Kidney (tissue), 14 donors: Measurements from ENCODE around the gene IGF2BP1. TPM values are rescaled to one million over a fixed set of nuclear protein-coding genes. Genes with fewer than 3 reads are reported as not detected.

Experiments
- DNase-seq, 5 donors: peaks; one replicate each; pipeline ENCODE4 v3.0.0-alpha.2; 2013 to 2020
- FAIRE-seq: peaks from 2 replicates; lab custom pipeline; 2012; peaks lifted over from hg19 to GRCh38; lab: Jason Lieb, UNC
- H3K27ac ChIP-seq, 2 donors: one replicate each; pipeline ENCODE4 v1.7.0; 2013; ENCODE audit warnings: low read depth in 2 of 2, low read length in 2 of 2, inconsistent platforms in 1 of 2
- H3K27me3 ChIP-seq: one replicate; pipeline ENCODE4 v1.7.1; 2013; ENCODE audit warnings: low read length, inconsistent platforms; ENCODE audit not compliant: control insufficient read depth, insufficient read depth
- H3K36me3 ChIP-seq, 3 donors: one replicate each; pipeline versions ENCODE4 v1.7.0 to v1.7.1; 2013; ENCODE audit warnings: low read length in 3 of 3, control low read depth in 1 of 3, inconsistent platforms in 1 of 3; ENCODE audit not compliant: insufficient read depth in 3 of 3, control insufficient read depth in 2 of 3
- H3K4me1 ChIP-seq, 3 donors: one replicate each; pipeline versions ENCODE4 v1.7.0 to v1.7.1; 2013; ENCODE audit warnings: low read length in 3 of 3, inconsistent platforms in 1 of 3, low read depth in 1 of 3; ENCODE audit not compliant: control insufficient read depth in 2 of 3, insufficient read depth in 2 of 3
- H3K4me3 ChIP-seq, 3 donors: one replicate each; pipeline versions ENCODE4 v1.7.0 to v1.8.1; 2013; ENCODE audit warnings: low read length in 3 of 3, control low read depth in 1 of 3, inconsistent platforms in 1 of 3
- H3K9ac ChIP-seq, 3 donors: one replicate each; pipeline versions ENCODE4 v1.7.0 to v1.7.1; 2013; ENCODE audit warnings: low read length in 3 of 3, control low read depth in 1 of 3, inconsistent platforms in 1 of 3
- H3K9me3 ChIP-seq, 3 donors: one replicate each; pipeline versions ENCODE4 v1.7.0 to v1.7.1; 2013; ENCODE audit warnings: low read length in 3 of 3, control low read depth in 1 of 3, inconsistent platforms in 1 of 3; ENCODE audit not compliant: control insufficient read depth in 2 of 3, insufficient read depth in 1 of 3
- CTCF ChIP-seq: IDR thresholded peaks from 3 replicates; pipeline ENCODE4 v1.5.1; 2012; ENCODE audit warnings: mild to moderate bottlenecking, moderate library complexity, borderline replicate concordance; ENCODE audit not compliant: insufficient read depth; ENCODE audit errors: extremely low read depth
- intact Hi-C: fragments of 100-400 bp; cut with DNase I; formaldehyde crosslinking; loops from one replicate; pipeline ENCODE4 v1.11.1; 2022
- polyA plus RNA-seq: library from polyadenylated mRNA; stranded (reverse); fragments of 350-450 nt; fragmentation: Illumina TruSeq; extraction: RNeasy Lipid Tissue Mini Kit (QIAGEN cat#74804); gene quantifications from one replicate; pipeline ENCODE4 v1.2.3, GENCODE V29; 2014; ENCODE audit warnings: low read depth, low replicate concordance; ENCODE audit not compliant: insufficient read depth
- total RNA-seq: library from RNA; stranded (reverse); fragmentation: NEBNext Ultra II Directional; extraction: Animal tissue kit (Norgen Biotek cat#: 25700); gene quantifications from one replicate; pipeline ENCODE4 v1.2.1, GENCODE V29; 2021
- donor health status: control.
- donor health status: control.
- donor health status: control.
- donor health status: control.
- donor health status: control.
- donor health status: DM: yes; HTN: yes; CAD: no.
- donor health status: Normal renal cell carcinoma (clear cell type).

The IGF2BP1 gene
- total and polyA plus RNA-seq, 2 donors from 2014 or later = 1.3 to 1.5 TPM

DNA sequence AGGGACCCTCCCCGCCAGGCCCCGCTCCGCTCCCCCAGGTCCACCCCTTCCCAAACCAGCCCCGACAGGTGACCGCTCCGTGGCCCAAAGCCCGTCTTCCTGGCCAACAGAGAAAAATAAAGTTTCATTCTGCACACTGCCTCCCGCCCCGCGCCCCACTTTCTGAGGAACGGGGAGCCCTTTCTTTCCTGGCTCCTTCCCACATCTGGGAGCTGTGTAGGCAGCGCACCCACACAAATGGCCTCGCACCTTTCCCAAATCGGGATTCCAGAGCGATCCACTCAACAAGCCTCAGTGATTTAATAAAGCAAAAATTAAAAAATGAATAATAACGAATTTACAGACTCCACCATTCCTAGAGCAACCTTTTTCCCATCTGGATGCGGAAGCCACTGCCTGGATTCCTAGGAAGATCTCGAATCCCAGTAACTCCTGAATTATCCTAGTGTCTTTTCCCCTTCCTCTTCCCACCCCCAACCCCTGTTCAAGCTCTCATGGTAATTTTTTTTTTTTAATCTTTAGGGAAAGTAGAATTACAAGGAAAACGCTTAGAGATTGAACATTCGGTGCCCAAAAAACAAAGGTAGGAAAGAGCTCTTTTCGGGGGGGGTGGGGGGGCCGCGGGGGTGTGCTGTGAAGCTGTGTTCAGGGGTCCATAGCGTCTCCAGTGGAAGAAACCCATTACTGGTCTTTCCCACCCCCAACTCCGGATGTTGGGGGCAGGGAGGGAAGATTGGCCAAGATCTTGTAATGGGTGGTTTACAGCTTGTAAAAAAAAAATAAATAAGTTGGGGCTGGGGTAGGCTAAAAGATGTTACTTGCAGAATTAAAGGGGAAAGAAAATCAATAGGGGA lies 1.6 kb downstream of the IGF2BP1 start:
- peak overlapping the region in 1 of 3 donors; percentile 58 for H3K4me3 ChIP-seq
- DNase-seq (peak in 3 of 5 donors; percentile 49 to 83 (median 61)), FAIRE-seq (no peak)
- intact Hi-C loops = no loop called here
- peaks cover 24% of the 10 kb centered on the region for H3K27me3 ChIP-seq
- peaks cover 0 to 5% (median 0%) of the 10 kb centered on the region in 3 donors for H3K4me1 ChIP-seq
- peaks cover 0 to 3% (median 0%) of the 10 kb centered on the region in 3 donors for H3K9me3 ChIP-seq
- H3K36me3 ChIP-seq = no peaks in the 10 kb centered on the region
- TF ChIP-seq CTCF = no peak
- H3K27ac ChIP-seq = no peak overlapping the region
- peak overlapping the region in 1 of 3 donors; percentile 38 for H3K9ac ChIP-seq

GRCh38 chr17:49000943-49001342 lies 3.8 kb downstream of the IGF2BP1 start:
- H3K36me3 ChIP-seq = no peaks in the 10 kb centered on the region
- peaks cover 0 to 2% (median 0%) of the 10 kb centered on the region in 3 donors for H3K4me1 ChIP-seq
- no peak overlapping the region for H3K9ac ChIP-seq
- no peak for DNase-seq
- H3K27me3 ChIP-seq = peaks cover 12% of the 10 kb centered on the region
- no peak for FAIRE-seq
- no peak overlapping the region for H3K4me3 ChIP-seq
- TF ChIP-seq CTCF = no peak
- no peak overlapping the region for H3K27ac ChIP-seq
- intact Hi-C loops = no loop called here
- H3K9me3 ChIP-seq = peaks cover 0 to 3% (median 0%) of the 10 kb centered on the region in 3 donors

DNA sequence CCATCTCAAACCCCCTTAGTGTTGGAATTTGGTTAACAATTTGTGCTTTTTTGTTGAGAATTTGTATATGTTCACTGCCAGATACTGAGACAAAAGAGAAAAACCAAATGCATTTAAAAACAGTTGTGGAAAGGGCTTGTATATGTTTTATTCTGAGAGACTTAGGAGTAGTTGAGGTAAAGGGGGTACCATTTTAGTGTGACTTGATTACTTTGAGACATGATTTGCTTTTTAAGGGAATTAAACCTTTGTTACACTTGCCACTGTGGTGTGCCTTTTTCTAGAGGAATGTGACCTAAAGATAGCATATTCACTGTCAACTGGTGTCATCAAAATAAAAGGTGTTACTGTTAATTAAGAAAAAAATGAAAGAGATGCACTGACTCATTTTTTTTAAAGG lies 4.5 kb downstream of the IGF2BP1 start:
- Histone ChIP-seq H3K9ac (no peak overlapping the region), H3K36me3 (no peaks in the 10 kb centered on the region), H3K9me3 (peaks cover 0 to 3% (median 0%) of the 10 kb centered on the region in 3 donors), H3K4me1 (peaks cover 0 to 2% (median 0%) of the 10 kb centered on the region in 3 donors), H3K27ac (no peak overlapping the region), H3K4me3 (no peak overlapping the region), H3K27me3 (peaks cover 12% of the 10 kb centered on the region)
- intact Hi-C loops = no loop called here
- no peak for DNase-seq
- no peak for FAIRE-seq
- no peak for TF ChIP-seq CTCF
